ENCODE results near the gene C6orf136.
A peak's percentile ranks its signal among the peaks of the same experiment; 100 is the strongest.

The C6orf136 gene

DNA sequence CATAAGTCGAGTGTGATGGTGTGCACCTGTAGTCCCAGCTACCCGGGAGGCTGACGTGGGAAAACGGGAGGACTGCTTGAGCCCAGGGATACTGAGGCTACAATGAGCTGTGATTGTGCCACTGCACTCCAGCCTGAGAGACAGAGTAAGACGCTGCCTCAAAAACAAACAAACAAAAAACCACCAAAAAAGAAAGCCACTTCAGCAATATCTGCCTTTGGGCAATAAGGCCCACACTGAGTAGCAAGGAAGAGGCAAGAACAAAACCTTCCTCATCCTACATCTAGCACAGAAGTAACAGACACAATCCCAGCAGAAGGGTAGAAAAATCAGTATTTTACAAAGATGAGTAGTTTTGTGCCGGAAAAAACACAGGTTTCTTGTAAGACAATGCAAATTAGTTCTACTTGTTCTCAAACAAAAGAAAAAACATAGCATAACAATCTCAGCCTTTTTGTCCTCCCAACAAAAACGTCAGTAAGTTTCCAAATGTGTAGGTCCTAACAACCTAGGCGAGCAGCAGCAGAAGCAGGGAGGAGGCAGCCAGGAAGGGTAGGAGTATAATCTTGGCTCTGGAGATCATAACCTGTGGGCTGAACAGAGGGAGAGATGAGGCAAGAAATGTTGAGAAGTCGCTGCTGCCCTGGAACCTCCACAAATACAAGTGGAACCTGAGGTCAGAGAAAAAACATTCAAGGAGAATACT, 35.6 kb upstream of the C6orf136 start:
- H4K20me1 ChIP-seq (ENCODE audit: low read depth, low read length) = no peaks in the 10 kb centered on the region; the same call in 1 of the 2 replicates

DNA sequence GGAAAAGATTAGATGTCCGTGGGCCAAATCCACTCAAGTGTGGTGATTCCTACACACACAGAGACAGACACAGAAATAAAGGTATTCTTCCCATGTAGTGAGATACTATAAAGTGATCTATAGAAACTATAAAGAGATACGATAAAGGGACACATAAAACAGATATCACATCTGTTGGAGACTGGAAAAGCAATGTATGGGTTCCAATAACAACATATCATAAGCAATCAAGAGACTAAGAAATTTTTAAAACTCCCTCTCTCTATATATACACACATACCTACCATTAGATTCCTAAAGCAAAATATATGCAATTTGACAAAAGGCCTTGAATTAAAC, 35.1 kb upstream of the C6orf136 start:
- H4K20me1 ChIP-seq (ENCODE audit: low read depth, low read length) = no peaks in the 10 kb centered on the region; the same call in 1 of the 2 replicates
- H3K9ac ChIP-seq (ENCODE audit: low read length) = no peak overlapping the region
- peaks cover 66% of the 10 kb centered on the region for H3F3A ChIP-seq (ENCODE audit: insufficient read depth)
- H3K9me2 ChIP-seq (replicated peaks; ENCODE audit: insufficient read depth, low read length) = no peaks in the 10 kb centered on the region
- H3K4me3 ChIP-seq (ENCODE audit: insufficient read depth, low read length, poor library complexity, severe bottlenecking) = no peak overlapping the region
- peaks cover 33% of the 10 kb centered on the region for H3K79me2 ChIP-seq (ENCODE audit: insufficient read depth, low read length)
- no peak overlapping the region for H2AFZ ChIP-seq (ENCODE audit: low read depth, low read length, severe bottlenecking)
- H3K27ac ChIP-seq (ENCODE audit: low read depth, low read length) = no peak overlapping the region
- H3K36me3 ChIP-seq (ENCODE audit: low read length) = peaks cover 35% of the 10 kb centered on the region
- TF ChIP-seq CTCF (IDR thresholded peaks at IDR 0.05; ENCODE audit: insufficient read depth, low read length, poor library complexity, severe bottlenecking) (no peak), EZH2phosphoT487 (conservative IDR thresholded peaks at IDR 0.05; ENCODE audit: low read length) (no peak)
- H3K9me3 ChIP-seq (ENCODE audit: insufficient read depth, low read length) = no peaks in the 10 kb centered on the region
- H3K27me3 ChIP-seq (ENCODE audit: low read length) = no peaks in the 10 kb centered on the region
- no peak overlapping the region for H3K4me2 ChIP-seq (ENCODE audit: low read depth, low read length, poor library complexity, severe bottlenecking)

More for the DNA sequence above, 35.6 kb upstream of the C6orf136 start:
- Histone ChIP-seq H3K27ac (ENCODE audit: low read depth, low read length) (no peak overlapping the region), H2AFZ (ENCODE audit: low read depth, low read length, severe bottlenecking) (no peak overlapping the region), H3K9me2 (replicated peaks; ENCODE audit: insufficient read depth, low read length) (no peaks in the 10 kb centered on the region), H3K36me3 (ENCODE audit: low read length) (peaks cover 35% of the 10 kb centered on the region), H3F3A (ENCODE audit: insufficient read depth) (peaks cover 61% of the 10 kb centered on the region), H3K4me3 (ENCODE audit: insufficient read depth, low read length, poor library complexity, severe bottlenecking) (no peak overlapping the region), H3K27me3 (ENCODE audit: low read length) (no peaks in the 10 kb centered on the region), H3K4me2 (ENCODE audit: low read depth, low read length, poor library complexity, severe bottlenecking) (no peak overlapping the region), H3K9me3 (ENCODE audit: insufficient read depth, low read length) (no peaks in the 10 kb centered on the region), H3K79me2 (ENCODE audit: insufficient read depth, low read length) (peaks cover 28% of the 10 kb centered on the region), H3K9ac (ENCODE audit: low read length) (no peak overlapping the region)
- TF ChIP-seq CTCF (IDR thresholded peaks at IDR 0.05; ENCODE audit: insufficient read depth, low read length, poor library complexity, severe bottlenecking) (no peak), EZH2phosphoT487 (conservative IDR thresholded peaks at IDR 0.05; ENCODE audit: low read length) (no peak)

DNA sequence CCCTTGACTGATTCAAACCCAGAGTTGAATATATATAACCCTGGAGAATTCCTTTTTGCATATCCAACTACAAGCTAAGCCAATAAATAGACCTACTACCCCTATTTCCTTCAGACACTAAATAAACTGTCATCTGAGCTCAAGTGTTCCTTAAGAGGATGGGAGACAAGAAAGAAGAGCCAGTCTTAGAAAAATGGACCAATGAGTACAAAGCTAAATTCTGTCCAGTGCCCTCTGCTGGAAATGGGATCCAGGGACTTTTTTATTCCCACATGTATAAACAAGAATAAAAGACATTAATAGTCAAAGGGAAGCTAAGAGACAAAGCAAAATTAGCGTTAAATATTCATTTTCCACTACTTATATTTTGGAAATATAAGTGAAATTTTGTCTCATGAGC, 34.7 kb upstream of the C6orf136 start:
- H3K79me2 ChIP-seq (ENCODE audit: insufficient read depth, low read length) = peaks cover 36% of the 10 kb centered on the region
- H2AFZ ChIP-seq (ENCODE audit: low read depth, low read length, severe bottlenecking) = no peak overlapping the region
- H3F3A ChIP-seq (ENCODE audit: insufficient read depth) = peaks cover 64% of the 10 kb centered on the region
- H3K9me2 ChIP-seq (replicated peaks; ENCODE audit: insufficient read depth, low read length) = no peaks in the 10 kb centered on the region
- no peak overlapping the region for H3K4me3 ChIP-seq (ENCODE audit: insufficient read depth, low read length, poor library complexity, severe bottlenecking)
- TF ChIP-seq EZH2phosphoT487 (conservative IDR thresholded peaks at IDR 0.05; ENCODE audit: low read length) = no peak
- TF ChIP-seq CTCF (IDR thresholded peaks at IDR 0.05; ENCODE audit: insufficient read depth, low read length, poor library complexity, severe bottlenecking) = no peak
- H4K20me1 ChIP-seq (ENCODE audit: low read depth, low read length) = no peaks in the 10 kb centered on the region; the same call in 1 of the 2 replicates
- H3K27ac ChIP-seq (ENCODE audit: low read depth, low read length) = no peak overlapping the region
- H3K36me3 ChIP-seq (ENCODE audit: low read length) = peaks cover 32% of the 10 kb centered on the region
- H3K9ac ChIP-seq (ENCODE audit: low read length) = no peak overlapping the region
- peak overlapping the region; percentile 1 for H3K4me2 ChIP-seq (ENCODE audit: low read depth, low read length, poor library complexity, severe bottlenecking)
- H3K9me3 ChIP-seq (ENCODE audit: insufficient read depth, low read length) = no peaks in the 10 kb centered on the region
- no peaks in the 10 kb centered on the region for H3K27me3 ChIP-seq (ENCODE audit: low read length)
